K562 (cell line): Measurements from ENCODE around the gene NACC1. TPM values are rescaled to one million over a fixed set of nuclear protein-coding genes. Genes with fewer than 3 reads are reported as not detected.

Experiments used
- BCOR ChIP-seq: fragments of 450-650 bp; IDR thresholded peaks from 2 replicates; pipeline ENCODE4 v1.6.1; 2016
- CCNT2 ChIP-seq: IDR thresholded peaks from 2 replicates; pipeline ENCODE4 v1.6.1; 2011; ENCODE audit warnings: borderline replicate concordance, low read depth, mild to moderate bottlenecking, moderate library complexity, mixed read lengths, low read length; ENCODE audit not compliant: insufficient read length; ENCODE audit errors: extremely low read depth
- FIP1L1 ChIP-seq: fragments of 200-400 bp; formaldehyde crosslinking; IDR thresholded peaks from 2 replicates; pipeline ENCODE4 v1.6.1; 2018; ENCODE audit warnings: mild to moderate bottlenecking, low read depth, low read length; ENCODE audit not compliant: poor library complexity, severe bottlenecking
- FOXA3 ChIP-seq, 2 experiments: fragments of 450-650 bp in 1 of 2; sonication (generic) in 1 of 2; formaldehyde crosslinking; IDR thresholded peaks in 1 of 2; conservative IDR thresholded peaks in 1 of 2; 2 replicates each; pipeline versions ENCODE4 v1.4.0 to v1.8.0; 2020 to 2022; ENCODE audit warnings: mild to moderate bottlenecking in 2 of 2, missing genetic modification reagents in 1 of 2
- FOXJ3 ChIP-seq: sonication (generic); formaldehyde crosslinking; IDR thresholded peaks from 2 replicates; pipeline ENCODE4 v1.4.0; 2020; ENCODE audit warnings: mild to moderate bottlenecking, missing genetic modification reagents
- HDAC2 ChIP-seq: fragments of 450-650 bp; IDR thresholded peaks from 2 replicates; pipeline ENCODE4 v1.6.1; 2016; ENCODE audit warnings: mild to moderate bottlenecking
- IFI16 ChIP-seq: fragments of 250-450 bp; sonication (Bioruptor Pico); IDR thresholded peaks from 2 replicates; pipeline ENCODE4 v2.1.2; 2022; ENCODE audit warnings: mild to moderate bottlenecking, inconsistent platforms
- KDM2B ChIP-seq: fragments of 250-450 bp; sonication (Bioruptor Pico); IDR thresholded peaks from 2 replicates; pipeline ENCODE4 v1.8.0; 2021; ENCODE audit warnings: mild to moderate bottlenecking, moderate library complexity
- KDM5B ChIP-seq: fragments of 200-600 bp; sonication (generic); IDR thresholded peaks from 2 replicates; pipeline ENCODE4 v1.6.1; 2012; ENCODE audit warnings: low read depth, mild to moderate bottlenecking, moderate library complexity, low read length, control low read depth, inconsistent platforms; ENCODE audit not compliant: insufficient replicate concordance
- LCOR ChIP-seq: sonication (generic); formaldehyde crosslinking; IDR thresholded peaks from 2 replicates; pipeline ENCODE4 v1.8.0; 2022; ENCODE audit warnings: mild to moderate bottlenecking, missing genetic modification reagents
- MTA3 ChIP-seq: fragments of 450-650 bp; formaldehyde crosslinking; IDR thresholded peaks from 2 replicates; pipeline ENCODE4 v1.6.1; 2017; ENCODE audit warnings: mild to moderate bottlenecking, borderline replicate concordance
- POLR3A ChIP-seq: IDR thresholded peaks from 2 replicates; pipeline ENCODE4 v1.6.1; 2011; ENCODE audit warnings: borderline replicate concordance, mild to moderate bottlenecking, moderate library complexity; ENCODE audit not compliant: insufficient read length, insufficient read depth; ENCODE audit errors: extremely low read depth
- ZBTB33 ChIP-seq: sonication (generic); formaldehyde crosslinking; IDR thresholded peaks from 2 replicates; pipeline ENCODE4 v1.8.1; 2023; ENCODE audit warnings: mild to moderate bottlenecking, missing genetic modification reagents
- ZNF324 ChIP-seq: fragments of 250-450 bp; sonication (Bioruptor Pico); IDR thresholded peaks from 2 replicates; pipeline ENCODE4 v1.4.0; 2020; ENCODE audit warnings: mild to moderate bottlenecking
- polyA plus RNA-seq, 8 experiments: library from polyadenylated mRNA; depleted of rRNA in 4 of 8; stranded (reverse) in 5 of 8; unstranded in 3 of 8; fragments of >200 nt; fragmentation: Nextera tagmentation in 2 of 8; fragmentation: Illumina TruSeq in 1 of 8; extraction: Ambion mirVana in 2 of 8; extraction: Trizol in 1 of 8; gene quantifications; 2 replicates each; pipeline versions ENCODE4 v1.2.1 to v1.2.3, GENCODE V29; 2011 to 2014; ENCODE audit warnings: inconsistent platforms in 1 of 8, missing spikeins in 1 of 8
- total RNA-seq, 7 experiments: library from RNA; depleted of rRNA in 6 of 7; stranded (reverse); fragments of >200 nt in 6 of 7; fragmentation: Illumina TruSeq in 2 of 7; extraction: Trizol in 2 of 7; gene quantifications; 2 replicates each; pipeline versions ENCODE4 v1.2.1 to v1.2.3, GENCODE V29; 2011 to 2021; ENCODE audit warnings: low replicate concordance in 1 of 7
- TF ChIP-seq, protein P1 (sequence below): fragments of 450-650 bp; IDR thresholded peaks from 2 replicates; pipeline ENCODE4 v1.6.1; 2016; ENCODE audit warnings: low read depth
- TF ChIP-seq, protein P2 (sequence below), 3 experiments: fragments of 200-800 bp in 1 of 3; sonication (Bioruptor generic) in 1 of 3; sonication (generic) in 1 of 3; formaldehyde crosslinking in 1 of 3; IDR thresholded peaks; 2 replicates each; pipeline versions ENCODE4 v1.6.1 to v1.8.0; 2016 to 2022; ENCODE audit warnings: mild to moderate bottlenecking in 2 of 3, missing compliant biosample characterization in 2 of 3, missing genetic modification characterization in 2 of 3, missing genetic modification reagents in 1 of 3

The NACC1 gene
- total and polyA plus RNA-seq, 9 of the 15 experiments (the other 6 are each of a cell fraction or from before 2014, with no cell fraction given) = 0.04 to 96.6 (median 25.8) TPM

GRCh38 chr19:13104360-13104847, 13.7 kb upstream of the NACC1 start (continued):
- TF ChIP-seq, protein P1, sequence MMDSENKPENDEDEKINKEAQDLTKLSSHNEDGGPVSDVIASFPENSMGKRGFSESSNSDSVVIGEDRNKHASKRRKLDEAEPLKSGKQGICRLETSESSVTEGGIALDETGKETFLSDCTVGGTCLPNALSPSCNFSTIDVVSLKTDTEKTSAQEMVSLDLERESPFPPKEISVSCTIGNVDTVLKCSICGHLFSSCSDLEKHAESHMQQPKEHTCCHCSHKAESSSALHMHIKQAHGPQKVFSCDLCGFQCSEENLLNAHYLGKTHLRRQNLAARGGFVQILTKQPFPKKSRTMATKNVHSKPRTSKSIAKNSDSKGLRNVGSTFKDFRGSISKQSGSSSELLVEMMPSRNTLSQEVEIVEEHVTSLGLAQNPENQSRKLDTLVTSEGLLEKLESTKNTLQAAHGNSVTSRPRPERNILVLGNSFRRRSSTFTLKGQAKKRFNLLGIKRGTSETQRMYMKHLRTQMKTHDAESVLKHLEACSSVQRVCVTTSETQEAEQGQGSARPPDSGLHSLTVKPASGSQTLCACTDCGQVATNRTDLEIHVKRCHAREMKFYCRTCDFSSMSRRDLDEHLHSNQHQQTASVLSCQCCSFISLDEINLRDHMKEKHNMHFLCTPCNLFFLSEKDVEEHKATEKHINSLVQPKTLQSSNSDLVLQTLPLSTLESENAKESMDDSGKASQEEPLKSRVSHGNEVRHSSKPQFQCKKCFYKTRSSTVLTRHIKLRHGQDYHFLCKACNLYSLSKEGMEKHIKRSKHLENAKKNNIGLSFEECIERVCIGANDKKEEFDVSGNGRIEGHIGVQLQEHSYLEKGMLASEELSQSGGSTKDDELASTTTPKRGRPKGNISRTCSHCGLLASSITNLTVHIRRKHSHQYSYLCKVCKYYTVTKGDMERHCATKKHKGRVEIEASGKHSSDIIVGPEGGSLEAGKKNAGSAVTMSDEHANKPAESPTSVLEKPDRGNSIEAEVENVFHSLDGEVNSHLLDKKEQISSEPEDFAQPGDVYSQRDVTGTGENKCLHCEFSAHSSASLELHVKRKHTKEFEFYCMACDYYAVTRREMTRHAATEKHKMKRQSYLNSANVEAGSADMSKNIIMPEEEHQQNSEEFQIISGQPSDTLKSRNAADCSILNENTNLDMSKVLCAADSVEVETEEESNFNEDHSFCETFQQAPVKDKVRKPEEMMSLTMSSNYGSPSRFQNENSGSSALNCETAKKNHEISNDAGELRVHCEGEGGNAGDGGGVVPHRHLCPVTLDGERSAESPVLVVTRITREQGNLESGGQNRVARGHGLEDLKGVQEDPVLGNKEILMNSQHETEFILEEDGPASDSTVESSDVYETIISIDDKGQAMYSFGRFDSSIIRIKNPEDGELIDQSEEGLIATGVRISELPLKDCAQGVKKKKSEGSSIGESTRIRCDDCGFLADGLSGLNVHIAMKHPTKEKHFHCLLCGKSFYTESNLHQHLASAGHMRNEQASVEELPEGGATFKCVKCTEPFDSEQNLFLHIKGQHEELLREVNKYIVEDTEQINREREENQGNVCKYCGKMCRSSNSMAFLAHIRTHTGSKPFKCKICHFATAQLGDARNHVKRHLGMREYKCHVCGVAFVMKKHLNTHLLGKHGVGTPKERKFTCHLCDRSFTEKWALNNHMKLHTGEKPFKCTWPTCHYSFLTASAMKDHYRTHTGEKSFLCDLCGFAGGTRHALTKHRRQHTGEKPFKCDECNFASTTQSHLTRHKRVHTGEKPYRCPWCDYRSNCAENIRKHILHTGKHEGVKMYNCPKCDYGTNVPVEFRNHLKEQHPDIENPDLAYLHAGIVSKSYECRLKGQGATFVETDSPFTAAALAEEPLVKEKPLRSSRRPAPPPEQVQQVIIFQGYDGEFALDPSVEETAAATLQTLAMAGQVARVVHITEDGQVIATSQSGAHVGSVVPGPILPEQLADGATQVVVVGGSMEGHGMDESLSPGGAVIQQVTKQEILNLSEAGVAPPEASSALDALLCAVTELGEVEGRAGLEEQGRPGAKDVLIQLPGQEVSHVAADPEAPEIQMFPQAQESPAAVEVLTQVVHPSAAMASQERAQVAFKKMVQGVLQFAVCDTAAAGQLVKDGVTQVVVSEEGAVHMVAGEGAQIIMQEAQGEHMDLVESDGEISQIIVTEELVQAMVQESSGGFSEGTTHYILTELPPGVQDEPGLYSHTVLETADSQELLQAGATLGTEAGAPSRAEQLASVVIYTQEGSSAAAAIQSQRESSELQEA = no peak
- TF ChIP-seq LCOR (CRISPR knock-in tag) = 0 out of 2 replicates have a peak, but pooled peaks have one; percentile 21
- no peak; the same call in 1 of the 2 replicates for TF ChIP-seq BCOR
- no peak for TF ChIP-seq IFI16 (CRISPR knock-in tag)
- peak; percentile 62; the same call in 1 of the 2 replicates for TF ChIP-seq MTA3
- TF ChIP-seq, protein P2, sequence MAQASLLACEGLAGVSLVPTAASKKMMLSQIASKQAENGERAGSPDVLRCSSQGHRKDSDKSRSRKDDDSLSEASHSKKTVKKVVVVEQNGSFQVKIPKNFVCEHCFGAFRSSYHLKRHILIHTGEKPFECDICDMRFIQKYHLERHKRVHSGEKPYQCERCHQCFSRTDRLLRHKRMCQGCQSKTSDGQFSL (CRISPR knock-in tag; IDR thresholded peaks at IDR 0.05) = 0 out of 2 replicates have a peak, but pooled peaks have one; percentile 71
- TF ChIP-seq, protein P2 (tag; IDR thresholded peaks at IDR 0.05) = no peak; a peak in 1 of 4 replicates
- peak; percentile 47; the same call in 1 of the 2 replicates for TF ChIP-seq HDAC2
- no peak for TF ChIP-seq POLR3A
- no peak for TF ChIP-seq FOXA3 (CRISPR knock-in tag; conservative IDR thresholded peaks at IDR 0.05 in 1 of 2, IDR thresholded peaks at IDR 0.05 in 1 of 2)
- peak; percentile 88 for TF ChIP-seq ZBTB33 (CRISPR knock-in tag)
- TF ChIP-seq FIP1L1 = peak; percentile 82
- peak; percentile 78 for TF ChIP-seq CCNT2
- no peak for TF ChIP-seq KDM2B (CRISPR knock-in tag)
- peak; percentile 47; the same call in 1 of the 2 replicates for TF ChIP-seq ZNF324 (CRISPR knock-in tag)
- no peak for TF ChIP-seq KDM5B
- no peak for TF ChIP-seq FOXJ3 (CRISPR knock-in tag)
